HepG2 (cell line): ENCODE results near the gene COA7.

ENCODE experiments used
- SP4 ChIP-seq: sonication (generic); formaldehyde crosslinking; IDR thresholded peaks from 2 replicates; pipeline ENCODE4 v1.8.1; 2023; ENCODE audit warnings: mild to moderate bottlenecking, missing genetic modification reagents
- ZNF263 ChIP-seq: sonication (generic); formaldehyde crosslinking; IDR thresholded peaks from 2 replicates; pipeline ENCODE4 v1.4.0; 2020; ENCODE audit warnings: missing genetic modification reagents
- ZNF589 ChIP-seq: sonication (generic); formaldehyde crosslinking; conservative IDR thresholded peaks from 2 replicates; pipeline ENCODE4 v1.8.0; 2022; ENCODE audit warnings: mild to moderate bottlenecking, moderate library complexity, missing genetic modification reagents

DNA sequence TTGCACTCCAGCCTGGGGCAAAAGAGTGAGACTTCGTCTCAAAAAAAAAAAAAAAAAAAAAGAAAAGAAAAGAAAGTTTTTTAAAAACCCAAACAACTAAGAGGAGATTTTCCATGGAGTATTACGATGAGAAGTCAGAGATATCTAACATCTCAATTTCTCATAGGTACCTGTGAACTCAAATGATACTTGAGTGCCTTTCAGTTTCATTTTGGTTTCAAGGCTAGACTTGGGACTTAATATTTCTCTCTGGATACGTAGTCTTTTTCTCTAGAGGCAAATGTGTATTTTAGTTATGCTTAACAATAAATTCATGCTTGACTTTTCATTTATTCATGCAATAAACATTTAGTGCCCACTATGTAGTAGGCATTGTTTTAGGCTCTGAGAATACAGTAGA is 43.1 kb upstream of the COA7 start:
- TF ChIP-seq ZNF263 (CRISPR knock-in tag) (no peak), ZNF589 (no peak), SP4 (CRISPR knock-in tag) (no peak)
